K562 (cell line): ENCODE results near the gene HMBS. TPM values are rescaled to one million over a fixed set of nuclear protein-coding genes. Genes with fewer than 3 reads are reported as not detected.
A peak's percentile ranks its signal among the peaks of the same experiment; 100 is the strongest.

Source experiments
- CXXC5 ChIP-seq: fragments of 250-450 bp; sonication (Bioruptor Pico); IDR thresholded peaks from 2 replicates; pipeline ENCODE4 v1.8.0; 2022; ENCODE audit warnings: inconsistent platforms, mild to moderate bottlenecking, moderate library complexity
- ESRRB ChIP-seq: fragments of 250-450 bp; sonication (Bioruptor Pico); IDR thresholded peaks from 2 replicates; pipeline ENCODE4 v1.5.0; 2020; ENCODE audit warnings: mild to moderate bottlenecking, moderate library complexity, borderline replicate concordance
- FOXK2 ChIP-seq, 2 experiments: fragments of 450-650 bp; IDR thresholded peaks in 1 of 2; conservative IDR thresholded peaks in 1 of 2; 2 replicates each; pipeline ENCODE4 v1.6.1; 2016; ENCODE audit warnings: low read depth in 2 of 2, mild to moderate bottlenecking in 1 of 2
- HDGF ChIP-seq: fragments of 450-650 bp; IDR thresholded peaks from 2 replicates; pipeline ENCODE4 v1.6.1; 2016
- HMG20A ChIP-seq: fragments of 450-650 bp; formaldehyde crosslinking; conservative IDR thresholded peaks from 2 replicates; pipeline ENCODE4 v1.4.0; 2020; ENCODE audit warnings: mild to moderate bottlenecking, mixed read lengths
- HNRNPL ChIP-seq: fragments of 200-400 bp; formaldehyde crosslinking; IDR thresholded peaks from 2 replicates; pipeline ENCODE4 v1.6.1; 2017; ENCODE audit warnings: low read depth, mild to moderate bottlenecking, low read length
- MBD2 ChIP-seq: sonication (generic); IDR thresholded peaks from 2 replicates; pipeline ENCODE4 v1.6.1; 2016; ENCODE audit warnings: low read depth, borderline replicate concordance
- MCM3 ChIP-seq: fragments of 450-650 bp; IDR thresholded peaks from 2 replicates; pipeline ENCODE4 v1.6.1; 2016
- MTF1 ChIP-seq: fragments of 250-450 bp; sonication (Bioruptor Pico); IDR thresholded peaks from 2 replicates; pipeline ENCODE4 v1.9.0; 2021; ENCODE audit warnings: moderate library complexity, mild to moderate bottlenecking, inconsistent platforms, borderline replicate concordance
- PRMT5 ChIP-seq: sonication (generic); formaldehyde crosslinking; IDR thresholded peaks from 2 replicates; pipeline ENCODE4 v1.5.0; 2020; ENCODE audit warnings: missing genetic modification reagents
- PTRF ChIP-seq: fragments of 450-650 bp; IDR thresholded peaks from 2 replicates; pipeline ENCODE4 v1.6.1; 2016; ENCODE audit warnings: mild to moderate bottlenecking, missing genetic modification characterization, missing compliant biosample characterization
- SP1 ChIP-seq: sonication (generic); formaldehyde crosslinking; IDR thresholded peaks from 2 replicates; pipeline ENCODE4 v1.8.1; 2022; ENCODE audit warnings: mild to moderate bottlenecking, missing genetic modification reagents
- TEAD1 ChIP-seq, 2 experiments: fragments of 450-650 bp in 1 of 2; sonication (generic) in 1 of 2; formaldehyde crosslinking; IDR thresholded peaks; 2 replicates each; pipeline versions ENCODE4 v1.4.0 to v1.8.0; 2020 to 2022; ENCODE audit warnings: mild to moderate bottlenecking in 2 of 2, missing genetic modification reagents in 1 of 2
- TEAD2 ChIP-seq: fragments of 450-650 bp; IDR thresholded peaks from 2 replicates; pipeline ENCODE4 v1.6.1; 2016; ENCODE audit warnings: missing genetic modification characterization, control low read depth, missing compliant biosample characterization
- TGIF2 ChIP-seq: sonication (generic); formaldehyde crosslinking; IDR thresholded peaks from 2 replicates; pipeline ENCODE4 v1.8.1; 2022; ENCODE audit warnings: mild to moderate bottlenecking, missing genetic modification reagents, moderate library complexity
- ZBED1 ChIP-seq: IDR thresholded peaks from 2 replicates; pipeline ENCODE4 v1.6.1; 2014
- ZNF140 ChIP-seq: fragments of 250-450 bp; sonication (Bioruptor Pico); IDR thresholded peaks from 2 replicates; pipeline ENCODE4 v1.8.0; 2021; ENCODE audit warnings: moderate library complexity, mild to moderate bottlenecking, inconsistent platforms
- ZNF316 ChIP-seq: fragments of 450-650 bp; IDR thresholded peaks from 2 replicates; pipeline ENCODE4 v1.6.1; 2016
- ZNF583 ChIP-seq: fragments of 250-450 bp; sonication (Bioruptor Pico); IDR thresholded peaks from 2 replicates; pipeline ENCODE4 v1.4.0; 2020
- ZNF589 ChIP-seq: fragments of 200-800 bp; sonication (Bioruptor generic); IDR thresholded peaks from 2 replicates; pipeline ENCODE4 v1.6.1; 2016; ENCODE audit warnings: low read depth, missing genetic modification characterization, missing compliant biosample characterization
- polyA plus RNA-seq, 8 experiments: library from polyadenylated mRNA; depleted of rRNA in 4 of 8; stranded (reverse) in 5 of 8; unstranded in 3 of 8; fragments of >200 nt; fragmentation: Nextera tagmentation in 2 of 8; fragmentation: Illumina TruSeq in 1 of 8; extraction: Ambion mirVana in 2 of 8; extraction: Trizol in 1 of 8; gene quantifications; 2 replicates each; pipeline versions ENCODE4 v1.2.1 to v1.2.3, GENCODE V29; 2011 to 2014; ENCODE audit warnings: inconsistent platforms in 1 of 8, missing spikeins in 1 of 8
- total RNA-seq, 7 experiments: library from RNA; depleted of rRNA in 6 of 7; stranded (reverse); fragments of >200 nt in 6 of 7; fragmentation: Illumina TruSeq in 2 of 7; extraction: Trizol in 2 of 7; gene quantifications; 2 replicates each; pipeline versions ENCODE4 v1.2.1 to v1.2.3, GENCODE V29; 2011 to 2021; ENCODE audit warnings: low replicate concordance in 1 of 7
- TF ChIP-seq, protein P1 (sequence below): sonication (generic); formaldehyde crosslinking; IDR thresholded peaks from 2 replicates; pipeline ENCODE4 v1.9.0; 2022; ENCODE audit warnings: mild to moderate bottlenecking, missing genetic modification reagents
- TF ChIP-seq, protein P2 (sequence below): sonication (generic); formaldehyde crosslinking; IDR thresholded peaks from 2 replicates; pipeline ENCODE4 v1.8.0; 2022; ENCODE audit warnings: mild to moderate bottlenecking, low read depth, missing genetic modification reagents
- TF ChIP-seq, protein P3 (sequence below): fragments of 200-400 bp; formaldehyde crosslinking; IDR thresholded peaks from 2 replicates; pipeline ENCODE4 v1.6.1; 2017; ENCODE audit warnings: mild to moderate bottlenecking, low read depth, low read length, moderate library complexity
- TF ChIP-seq, protein P4 (sequence below): sonication (generic); formaldehyde crosslinking; IDR thresholded peaks from 2 replicates; pipeline ENCODE4 v1.5.0; 2020; ENCODE audit warnings: missing genetic modification reagents

HMBS gene
- total and polyA plus RNA-seq, 9 of the 15 experiments (the other 6 are each of a cell fraction or from before 2014, with no cell fraction given), result 56.9 to 385 (median 286) TPM

DNA sequence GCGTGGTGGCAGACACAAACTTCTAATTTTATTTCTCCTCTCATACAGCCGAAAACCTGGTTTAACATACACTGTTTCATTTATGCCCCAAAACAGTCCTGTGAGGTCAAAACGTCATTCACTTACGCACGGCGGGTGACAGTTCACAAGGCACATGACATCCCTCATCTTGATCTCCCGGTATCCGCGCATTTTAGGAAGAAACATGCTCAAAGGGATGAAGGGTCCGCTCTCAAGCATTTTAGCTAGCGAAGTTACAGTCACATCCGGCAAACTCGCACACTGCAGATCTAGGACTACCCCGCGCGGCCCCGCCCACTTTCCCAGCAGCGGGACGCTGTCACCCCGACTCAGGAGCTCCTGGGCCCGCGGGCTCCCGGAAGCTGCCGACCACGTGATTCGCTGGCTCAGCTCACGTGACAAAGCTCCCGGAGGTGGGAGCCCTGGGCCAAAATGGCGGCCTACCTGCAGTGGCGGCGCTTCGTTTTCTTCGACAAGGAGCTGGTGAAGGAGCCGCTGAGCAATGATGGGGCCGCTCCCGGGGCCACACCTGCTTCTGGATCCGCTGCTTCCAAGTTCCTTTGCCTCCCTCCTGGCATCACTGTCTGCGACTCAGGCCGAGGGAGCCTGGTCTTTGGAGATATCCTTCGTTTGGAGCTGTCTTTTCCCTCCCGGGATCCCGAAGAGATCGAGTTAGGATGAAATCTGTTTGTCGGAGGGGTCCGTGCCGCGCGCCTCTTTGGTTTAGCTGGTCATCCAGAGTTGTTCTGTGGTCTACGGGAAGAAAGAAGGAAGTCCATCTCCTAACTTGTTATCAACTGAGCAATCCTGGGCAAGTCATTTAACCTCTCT is 17.1 kb upstream of the HMBS start, which contains the start of gene VPS11 (continued):
- no peak for TF ChIP-seq ZNF589 (CRISPR knock-in tag)
- no peak for TF ChIP-seq HDGF
- no peak; the same call in 1 of the 2 replicates for TF ChIP-seq MBD2
- TF ChIP-seq, protein P1, sequence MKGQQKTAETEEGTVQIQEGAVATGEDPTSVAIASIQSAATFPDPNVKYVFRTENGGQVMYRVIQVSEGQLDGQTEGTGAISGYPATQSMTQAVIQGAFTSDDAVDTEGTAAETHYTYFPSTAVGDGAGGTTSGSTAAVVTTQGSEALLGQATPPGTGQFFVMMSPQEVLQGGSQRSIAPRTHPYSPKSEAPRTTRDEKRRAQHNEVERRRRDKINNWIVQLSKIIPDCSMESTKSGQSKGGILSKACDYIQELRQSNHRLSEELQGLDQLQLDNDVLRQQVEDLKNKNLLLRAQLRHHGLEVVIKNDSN (CRISPR knock-in tag), result peak; percentile 99
- TF ChIP-seq HNRNPL, result no peak
- TF ChIP-seq TEAD2 (tag), result no peak
- TF ChIP-seq ZNF583 (CRISPR knock-in tag), result no peak
- no peak for TF ChIP-seq ESRRB (CRISPR knock-in tag)
- no peak; a peak in 1 of 4 replicates for TF ChIP-seq TEAD1 (CRISPR knock-in tag; IDR thresholded peaks at IDR 0.05)
- TF ChIP-seq MTF1 (CRISPR knock-in tag), result no peak
- peak; percentile 71 for TF ChIP-seq SP1 (CRISPR knock-in tag)
- TF ChIP-seq, protein P2, sequence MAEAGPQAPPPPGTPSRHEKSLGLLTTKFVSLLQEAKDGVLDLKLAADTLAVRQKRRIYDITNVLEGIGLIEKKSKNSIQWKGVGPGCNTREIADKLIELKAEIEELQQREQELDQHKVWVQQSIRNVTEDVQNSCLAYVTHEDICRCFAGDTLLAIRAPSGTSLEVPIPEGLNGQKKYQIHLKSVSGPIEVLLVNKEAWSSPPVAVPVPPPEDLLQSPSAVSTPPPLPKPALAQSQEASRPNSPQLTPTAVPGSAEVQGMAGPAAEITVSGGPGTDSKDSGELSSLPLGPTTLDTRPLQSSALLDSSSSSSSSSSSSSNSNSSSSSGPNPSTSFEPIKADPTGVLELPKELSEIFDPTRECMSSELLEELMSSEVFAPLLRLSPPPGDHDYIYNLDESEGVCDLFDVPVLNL (CRISPR knock-in tag), result 0 out of 2 replicates have a peak, but pooled peaks have one; percentile 44
- TF ChIP-seq ZBED1, result no peak
- TF ChIP-seq ZNF316, result peak; percentile 83
- no peak for TF ChIP-seq TGIF2 (CRISPR knock-in tag)
- TF ChIP-seq ZNF140 (CRISPR knock-in tag), result no peak
- TF ChIP-seq PTRF (tag), result no peak
- TF ChIP-seq MCM3, result no peak
- peak in 1 of 2 experiments; percentile 74 for TF ChIP-seq FOXK2 (conservative IDR thresholded peaks at IDR 0.05 in 1 of 2, IDR thresholded peaks at IDR 0.05 in 1 of 2; ENCODE audit: low read depth in 2 of 2)
- TF ChIP-seq CXXC5 (CRISPR knock-in tag), result peak; percentile 75
- no peak for TF ChIP-seq PRMT5 (CRISPR knock-in tag)
- TF ChIP-seq, protein P3, sequence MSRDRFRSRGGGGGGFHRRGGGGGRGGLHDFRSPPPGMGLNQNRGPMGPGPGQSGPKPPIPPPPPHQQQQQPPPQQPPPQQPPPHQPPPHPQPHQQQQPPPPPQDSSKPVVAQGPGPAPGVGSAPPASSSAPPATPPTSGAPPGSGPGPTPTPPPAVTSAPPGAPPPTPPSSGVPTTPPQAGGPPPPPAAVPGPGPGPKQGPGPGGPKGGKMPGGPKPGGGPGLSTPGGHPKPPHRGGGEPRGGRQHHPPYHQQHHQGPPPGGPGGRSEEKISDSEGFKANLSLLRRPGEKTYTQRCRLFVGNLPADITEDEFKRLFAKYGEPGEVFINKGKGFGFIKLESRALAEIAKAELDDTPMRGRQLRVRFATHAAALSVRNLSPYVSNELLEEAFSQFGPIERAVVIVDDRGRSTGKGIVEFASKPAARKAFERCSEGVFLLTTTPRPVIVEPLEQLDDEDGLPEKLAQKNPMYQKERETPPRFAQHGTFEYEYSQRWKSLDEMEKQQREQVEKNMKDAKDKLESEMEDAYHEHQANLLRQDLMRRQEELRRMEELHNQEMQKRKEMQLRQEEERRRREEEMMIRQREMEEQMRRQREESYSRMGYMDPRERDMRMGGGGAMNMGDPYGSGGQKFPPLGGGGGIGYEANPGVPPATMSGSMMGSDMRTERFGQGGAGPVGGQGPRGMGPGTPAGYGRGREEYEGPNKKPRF, result no peak
- TF ChIP-seq, protein P4, sequence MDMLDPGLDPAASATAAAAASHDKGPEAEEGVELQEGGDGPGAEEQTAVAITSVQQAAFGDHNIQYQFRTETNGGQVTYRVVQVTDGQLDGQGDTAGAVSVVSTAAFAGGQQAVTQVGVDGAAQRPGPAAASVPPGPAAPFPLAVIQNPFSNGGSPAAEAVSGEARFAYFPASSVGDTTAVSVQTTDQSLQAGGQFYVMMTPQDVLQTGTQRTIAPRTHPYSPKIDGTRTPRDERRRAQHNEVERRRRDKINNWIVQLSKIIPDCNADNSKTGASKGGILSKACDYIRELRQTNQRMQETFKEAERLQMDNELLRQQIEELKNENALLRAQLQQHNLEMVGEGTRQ (CRISPR knock-in tag), result peak; percentile 99
- no peak for TF ChIP-seq HMG20A (CRISPR knock-in tag)
